Small intestine (tissue), 7 donors: ENCODE results near the gene TRIM16. TPM values are rescaled to one million over a fixed set of nuclear protein-coding genes. Genes with fewer than 3 reads are reported as not detected.
"Not testable (repeated sequence)": the region's sequence is repeated elsewhere in the genome, so short reads cannot be mapped to it uniquely, and the experiment has no call there.

Experiments
- DNase-seq, 2 donors: peaks; one replicate each; pipeline versions ENCODE4 v3.0.0 to v3.0.0-alpha.2; 2013
- FAIRE-seq: peaks from 2 replicates; lab custom pipeline; 2012; peaks lifted over from hg19 to GRCh38; lab: Jason Lieb, UNC
- H3K27ac ChIP-seq, 3 donors: one replicate each; pipeline ENCODE4 v1.5.1; 2013; ENCODE audit warnings: low read length in 2 of 3, mild to moderate bottlenecking in 2 of 3, control low read depth in 1 of 3, inconsistent platforms in 1 of 3, low read depth in 1 of 3, moderate library complexity in 1 of 3
- H3K27me3 ChIP-seq, 3 donors: one replicate each; pipeline ENCODE4 v1.6.1; 2013; ENCODE audit warnings: low read length in 3 of 3, inconsistent platforms in 1 of 3; ENCODE audit not compliant: control insufficient read depth in 3 of 3, insufficient read depth in 3 of 3
- H3K36me3 ChIP-seq, 3 donors: one replicate each; pipeline ENCODE4 v1.6.1; 2013; ENCODE audit warnings: low read length in 3 of 3, inconsistent platforms in 1 of 3, low read depth in 1 of 3, mild to moderate bottlenecking in 1 of 3, moderate library complexity in 1 of 3; ENCODE audit not compliant: control insufficient read depth in 3 of 3, insufficient read depth in 2 of 3
- H3K4me1 ChIP-seq, 3 donors: one replicate each; pipeline ENCODE4 v1.6.1; 2013; ENCODE audit warnings: low read length in 2 of 3, inconsistent platforms in 1 of 3, low read depth in 1 of 3, mild to moderate bottlenecking in 1 of 3, moderate library complexity in 1 of 3; ENCODE audit not compliant: control insufficient read depth in 3 of 3, insufficient read depth in 2 of 3
- H3K4me3 ChIP-seq, 3 donors: one replicate each; pipeline ENCODE4 v1.5.1; 2013; ENCODE audit warnings: low read length in 3 of 3, control low read depth in 1 of 3, inconsistent platforms in 1 of 3, low read depth in 1 of 3, mild to moderate bottlenecking in 1 of 3, moderate library complexity in 1 of 3
- H3K9me3 ChIP-seq, 2 donors: one replicate each; pipeline ENCODE4 v1.6.1; 2013; ENCODE audit warnings: low read depth in 1 of 2, low read length in 1 of 2; ENCODE audit not compliant: control insufficient read depth in 2 of 2, insufficient read depth in 1 of 2
- WGBS, 3 donors: extraction: QIAGEN DNeasy Blood & Tissue Kit; methylation state at CpG; one replicate each; pipeline ENCODE4 v1.1.7; 2013; 5-methylcytosine and 5-hydroxymethylcytosine counted together
- polyA plus RNA-seq, 4 donors: library from polyadenylated mRNA; stranded (reverse) in 3 of 4; unstranded in 1 of 4; fragments of 200-250 nt in 3 of 4; fragments of 120-200 nt in 1 of 4; gene quantifications; one replicate each; pipeline versions ENCODE4 v1.2.1 to v1.2.3, GENCODE V29; 2013
- donor health status: healthy with polysubstance abuse.
- donor health status: control.
- donor health status: control.
- donor health status: Bipolar disorder and iron deficiency.
- donor health status: healthy.

Gene TRIM16
- polyA plus RNA-seq, 4 donors = 16.5 to 24.7 (median 21.1) TPM

- H3K36me3 ChIP-seq, DNase-seq, FAIRE-seq, H3K27ac ChIP-seq, H3K4me1 ChIP-seq, H3K27me3 ChIP-seq, H3K4me3 ChIP-seq: not testable (repeated sequence)
- H3K9me3 ChIP-seq = peaks cover 0 to 18% of the 10 kb centered on the region in 2 donors
- 97 to 98% (median 97%) methylated on average over 19 to 29 of the region's 33 CpGs for WGBS, 3 donors
These were observed 20.1 kb upstream of the TRIM16 start for GRCh38 chr17:15704239-15704638.

- Histone ChIP-seq H3K4me3 (peak overlapping the region; percentile 39 to 55 (median 41)), H3K27ac (peak overlapping the region in 1 of 3 donors; percentile 49)
- WGBS, 3 donors = 0 to 1% (median 0%) methylated on average over 1 to 13 of the region's 21 CpGs
- not testable (repeated sequence) for DNase-seq, FAIRE-seq, H3K36me3 ChIP-seq, H3K27me3 ChIP-seq, H3K9me3 ChIP-seq, H3K4me1 ChIP-seq
These were observed 15.8 kb upstream of the TRIM16 start for GRCh38 chr17:15699937-15700336.

- peak within 1 kb of the TSS in 1 of 3 donors; percentile 49 for H3K27ac ChIP-seq
- H3K9me3 ChIP-seq, H3K36me3 ChIP-seq, FAIRE-seq, H3K4me1 ChIP-seq, H3K27me3 ChIP-seq: not testable (repeated sequence)
- peak; percentile 97 to 100 for DNase-seq
- WGBS, 3 donors = 0% methylated on average over 41 to 44 of the region's 44 CpGs
- H3K4me3 ChIP-seq = peak within 1 kb of the TSS; percentile 39 to 55 (median 41)
These were observed 15.4 kb upstream of the TRIM16 start, which contains the start of gene ZNF286A for GRCh38 chr17:15699413-15699924. ZNF286A (plus strand) TSS chr17:15699752; CDS start chr17:15700330, 578 bp downstream.

GRCh38 chr17:15698967-15699366 is 14.9 kb upstream of the TRIM16 start:
- H3K36me3 ChIP-seq, FAIRE-seq, DNase-seq, H3K4me1 ChIP-seq, H3K9me3 ChIP-seq, H3K27me3 ChIP-seq: not testable (repeated sequence)
- WGBS, 3 donors = 0 to 29% methylated on average over 1 of the region's 3 CpGs; no CpG with 5 or more reads in 1 of the 3 donors
- H3K27ac ChIP-seq = peak overlapping the region in 1 of 3 donors; percentile 49
- peak overlapping the region in 2 of 3 donors; percentile 39 to 55 for H3K4me3 ChIP-seq

GRCh38 chr17:15687494-15687893 is 3.4 kb upstream of the TRIM16 start:
- WGBS, 3 donors = 90 to 100% (median 100%) methylated on average over 1 of the region's 1 CpG
- DNase-seq, FAIRE-seq: not testable (repeated sequence)

GRCh38 chr17:15683135-15683534 is 976 bp downstream of the TRIM16 start:
- not testable (repeated sequence) for H3K4me3 ChIP-seq, H3K27me3 ChIP-seq, H3K36me3 ChIP-seq, FAIRE-seq, H3K27ac ChIP-seq, H3K4me1 ChIP-seq, DNase-seq, H3K9me3 ChIP-seq
- 85 to 99% (median 87%) methylated on average over 3 of the region's 3 CpGs for WGBS, 3 donors

More at GRCh38 chr17:15687494-15687893, 3.4 kb upstream of the TRIM16 start:
- H3K4me3 ChIP-seq, H3K36me3 ChIP-seq, H3K27me3 ChIP-seq, H3K4me1 ChIP-seq, H3K9me3 ChIP-seq, H3K27ac ChIP-seq: not testable (repeated sequence)

GRCh38 chr17:15675991-15676390 is 8.1 kb downstream of the TRIM16 start:
- DNase-seq, FAIRE-seq, H3K4me1 ChIP-seq, H3K27me3 ChIP-seq, H3K36me3 ChIP-seq, H3K4me3 ChIP-seq, H3K27ac ChIP-seq, H3K9me3 ChIP-seq: not testable (repeated sequence)
- 92 to 94% (median 92%) methylated on average over 6 of the region's 6 CpGs for WGBS, 3 donors

GRCh38 chr17:15674640-15675039 is 9.5 kb downstream of the TRIM16 start:
- H3K27ac ChIP-seq, FAIRE-seq, H3K9me3 ChIP-seq, H3K4me1 ChIP-seq, H3K27me3 ChIP-seq, DNase-seq, H3K36me3 ChIP-seq, H3K4me3 ChIP-seq: not testable (repeated sequence)
- WGBS, 3 donors = 83 to 93% (median 86%) methylated on average over 1 of the region's 1 CpG

- H3K4me3 ChIP-seq, H3K4me1 ChIP-seq, DNase-seq, H3K27me3 ChIP-seq, H3K27ac ChIP-seq, H3K36me3 ChIP-seq, H3K9me3 ChIP-seq: not testable (repeated sequence)
- peak; percentile 10 for FAIRE-seq
- 59 to 69% (median 68%) methylated on average over 4 to 5 of the region's 5 CpGs for WGBS, 3 donors
These were observed 14.6 kb downstream of the TRIM16 start for GRCh38 chr17:15669526-15669925.
